ENCODE measurements around the gene PPM1A. TPM values are rescaled to one million over a fixed set of nuclear protein-coding genes. Genes with fewer than 3 reads are reported as not detected.

Gene PPM1A
- total RNA-seq, 1 donor from 2014 or later: 26.1 TPM

DNA sequence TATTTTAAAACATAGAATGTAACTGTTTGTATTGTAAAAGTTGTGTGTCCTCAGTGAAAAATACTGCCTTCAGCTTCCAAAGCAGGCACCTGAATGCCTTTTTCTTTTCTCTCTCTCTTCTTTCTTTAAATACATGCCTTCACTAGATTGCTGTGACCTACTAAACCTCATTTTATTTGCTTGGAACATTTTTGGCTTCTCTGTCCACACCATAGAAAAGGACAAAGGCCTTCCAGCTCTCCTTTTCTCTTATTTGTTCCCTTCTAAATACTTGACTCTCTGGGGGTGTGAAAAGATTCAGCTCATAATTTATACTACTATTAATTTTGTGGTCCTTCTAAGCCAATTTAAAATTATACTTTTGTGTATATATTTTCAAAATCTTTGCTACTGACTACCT is 38.4 kb downstream of the PPM1A start:
- no peak for DNase-seq (ENCODE audit: low read depth)
- TF ChIP-seq, protein P1, sequence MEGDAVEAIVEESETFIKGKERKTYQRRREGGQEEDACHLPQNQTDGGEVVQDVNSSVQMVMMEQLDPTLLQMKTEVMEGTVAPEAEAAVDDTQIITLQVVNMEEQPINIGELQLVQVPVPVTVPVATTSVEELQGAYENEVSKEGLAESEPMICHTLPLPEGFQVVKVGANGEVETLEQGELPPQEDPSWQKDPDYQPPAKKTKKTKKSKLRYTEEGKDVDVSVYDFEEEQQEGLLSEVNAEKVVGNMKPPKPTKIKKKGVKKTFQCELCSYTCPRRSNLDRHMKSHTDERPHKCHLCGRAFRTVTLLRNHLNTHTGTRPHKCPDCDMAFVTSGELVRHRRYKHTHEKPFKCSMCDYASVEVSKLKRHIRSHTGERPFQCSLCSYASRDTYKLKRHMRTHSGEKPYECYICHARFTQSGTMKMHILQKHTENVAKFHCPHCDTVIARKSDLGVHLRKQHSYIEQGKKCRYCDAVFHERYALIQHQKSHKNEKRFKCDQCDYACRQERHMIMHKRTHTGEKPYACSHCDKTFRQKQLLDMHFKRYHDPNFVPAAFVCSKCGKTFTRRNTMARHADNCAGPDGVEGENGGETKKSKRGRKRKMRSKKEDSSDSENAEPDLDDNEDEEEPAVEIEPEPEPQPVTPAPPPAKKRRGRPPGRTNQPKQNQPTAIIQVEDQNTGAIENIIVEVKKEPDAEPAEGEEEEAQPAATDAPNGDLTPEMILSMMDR (IDR thresholded peaks at IDR 0.05; ENCODE audit: insufficient read depth, low read length, poor library complexity, severe bottlenecking): no peak
- Histone ChIP-seq H3K4me3 (ENCODE audit: low read depth, low read length) (no peak overlapping the region), H3K27me3 (ENCODE audit: control insufficient read depth, insufficient read depth, low read length) (no peaks in the 10 kb centered on the region), H3K36me3 (ENCODE audit: control insufficient read depth, insufficient read depth, low read length) (no peaks in the 10 kb centered on the region)

DNA sequence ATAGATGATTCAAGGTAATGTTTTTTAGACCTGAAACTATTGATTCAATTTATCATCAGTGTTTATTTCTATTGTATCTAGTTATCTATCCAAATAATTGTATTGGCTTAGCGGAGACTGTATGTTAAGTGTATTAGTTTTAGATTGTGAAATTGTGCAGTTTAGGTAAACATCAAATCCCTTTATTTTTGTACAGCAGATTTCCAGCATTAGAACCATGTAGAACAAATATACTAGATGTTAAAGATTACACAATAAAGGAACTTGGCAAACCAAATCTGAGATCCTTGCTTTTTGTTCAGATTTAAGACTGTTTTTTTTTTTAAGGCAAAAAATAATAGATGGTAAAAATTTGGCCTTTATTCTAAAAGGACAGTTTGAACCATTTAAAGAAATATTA is 39.3 kb downstream of the PPM1A start:
- Histone ChIP-seq H3K4me3 (ENCODE audit: low read depth, low read length) (no peak overlapping the region), H3K27me3 (ENCODE audit: control insufficient read depth, insufficient read depth, low read length) (no peaks in the 10 kb centered on the region), H3K36me3 (ENCODE audit: control insufficient read depth, insufficient read depth, low read length) (no peaks in the 10 kb centered on the region)
- DNase-seq (ENCODE audit: low read depth): no peak
- TF ChIP-seq, protein P1 (IDR thresholded peaks at IDR 0.05; ENCODE audit: insufficient read depth, low read length, poor library complexity, severe bottlenecking): no peak

DNA sequence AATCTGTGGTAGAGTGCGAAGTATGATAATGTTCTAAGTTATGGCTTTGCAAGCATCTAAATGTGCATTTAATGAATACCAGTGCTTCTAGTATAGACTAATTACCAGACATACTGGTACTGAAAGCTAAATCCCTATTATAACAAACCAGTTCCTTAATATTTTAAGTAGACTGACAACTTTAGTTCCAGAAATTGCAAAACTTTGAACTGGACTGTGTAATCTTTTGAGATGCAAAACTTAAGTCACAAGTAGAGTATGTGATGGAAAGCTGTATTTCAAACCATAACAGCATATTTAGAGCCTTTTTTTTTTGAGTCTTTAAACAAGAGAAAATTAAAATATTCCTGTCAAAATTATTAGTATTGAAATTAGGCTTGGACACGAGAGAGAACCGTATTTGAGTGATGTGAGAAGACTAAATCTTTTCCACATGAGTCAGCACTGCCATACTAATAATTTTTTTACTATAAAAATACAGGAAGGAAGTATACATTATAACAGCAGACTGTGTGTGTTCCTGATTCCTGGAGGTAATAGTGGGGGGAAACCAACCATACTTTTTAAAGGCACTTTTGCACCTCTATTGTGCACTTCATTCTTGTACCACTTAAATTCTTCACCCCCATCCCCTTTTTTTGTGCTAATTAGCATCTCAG is 45.5 kb downstream of the PPM1A start:
- H3K27me3 ChIP-seq (ENCODE audit: control insufficient read depth, insufficient read depth, low read length): no peaks in the 10 kb centered on the region
- H3K36me3 ChIP-seq (ENCODE audit: control insufficient read depth, insufficient read depth, low read length): no peaks in the 10 kb centered on the region

DNA sequence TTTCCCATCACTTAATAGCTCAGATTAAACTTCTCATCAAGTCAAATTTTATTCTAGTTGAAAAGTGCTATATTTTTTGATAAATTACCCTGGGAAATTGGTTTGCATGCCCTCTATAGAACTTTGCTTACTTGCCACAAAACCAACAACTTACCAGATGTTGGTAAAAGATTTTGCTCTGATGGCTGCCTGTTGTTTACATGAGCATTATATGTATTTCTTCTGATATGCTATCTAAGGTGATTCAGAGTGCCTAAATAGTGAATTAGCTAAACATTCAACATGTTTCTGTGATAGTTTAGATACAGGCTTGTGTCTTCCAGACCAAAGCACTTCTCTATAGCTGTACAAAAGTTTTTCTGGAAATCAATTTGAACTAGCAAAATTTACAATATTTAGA is 51.0 kb downstream of the PPM1A start:
- H3K4me3 ChIP-seq (ENCODE audit: low read depth, low read length): no peak overlapping the region
- no peaks in the 10 kb centered on the region for H3K27me3 ChIP-seq (ENCODE audit: control insufficient read depth, insufficient read depth, low read length)
- TF ChIP-seq, protein P1 (IDR thresholded peaks at IDR 0.05; ENCODE audit: insufficient read depth, low read length, poor library complexity, severe bottlenecking): no peak
- DNase-seq (ENCODE audit: low read depth): no peak
- no peaks in the 10 kb centered on the region for H3K36me3 ChIP-seq (ENCODE audit: control insufficient read depth, insufficient read depth, low read length)

More for the DNA sequence above, 45.5 kb downstream of the PPM1A start:
- TF ChIP-seq, protein P1 (IDR thresholded peaks at IDR 0.05; ENCODE audit: insufficient read depth, low read length, poor library complexity, severe bottlenecking): no peak
- DNase-seq (ENCODE audit: low read depth): no peak
- no peak overlapping the region for H3K4me3 ChIP-seq (ENCODE audit: low read depth, low read length)

DNA sequence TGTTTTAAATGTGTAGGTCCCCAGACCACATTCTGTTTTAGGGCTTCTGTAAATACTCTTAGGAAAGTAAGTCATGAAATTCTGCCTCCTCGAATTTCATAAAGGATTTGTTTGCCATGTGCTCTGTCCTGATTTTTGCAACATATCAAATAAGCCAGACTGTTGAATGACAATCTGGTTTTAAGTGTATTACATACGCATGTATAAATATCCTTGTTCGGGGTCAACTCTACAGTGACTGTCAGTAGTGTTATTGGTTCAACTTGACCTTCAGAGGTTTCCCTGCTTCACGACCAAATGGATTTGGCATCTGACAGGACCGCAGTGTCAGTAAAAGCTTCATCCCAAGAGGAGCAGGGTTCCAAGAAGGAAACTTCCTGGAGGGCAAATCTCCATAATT is 52.7 kb downstream of the PPM1A start:
- TF ChIP-seq, protein P1 (IDR thresholded peaks at IDR 0.05; ENCODE audit: insufficient read depth, low read length, poor library complexity, severe bottlenecking): no peak
- DNase-seq (ENCODE audit: low read depth): no peak
- Histone ChIP-seq H3K27me3 (ENCODE audit: control insufficient read depth, insufficient read depth, low read length) (no peaks in the 10 kb centered on the region), H3K36me3 (ENCODE audit: control insufficient read depth, insufficient read depth, low read length) (no peaks in the 10 kb centered on the region), H3K4me3 (ENCODE audit: low read depth, low read length) (no peak overlapping the region)

DNA sequence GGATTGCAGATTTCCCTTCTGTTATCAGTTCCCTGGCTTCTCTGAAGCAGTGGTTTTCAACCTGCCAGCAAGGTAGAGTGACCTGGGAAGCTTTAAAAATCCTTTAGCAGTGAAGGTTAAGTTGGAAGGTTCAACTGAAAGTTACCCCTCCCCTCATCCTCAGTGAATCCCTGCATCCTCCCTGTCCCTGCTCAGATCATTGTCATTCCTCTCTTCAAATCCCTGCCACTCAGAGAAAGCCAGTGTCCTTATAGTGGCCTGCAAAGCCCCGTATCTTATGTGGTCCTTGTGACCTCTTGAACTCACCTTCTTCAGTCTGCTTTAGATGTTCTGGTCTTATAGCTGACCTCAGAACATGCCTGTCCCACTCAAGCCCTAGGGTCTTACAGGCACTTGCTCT is 53.6 kb downstream of the PPM1A start:
- TF ChIP-seq, protein P1 (IDR thresholded peaks at IDR 0.05; ENCODE audit: insufficient read depth, low read length, poor library complexity, severe bottlenecking): no peak
- Histone ChIP-seq H3K4me3 (ENCODE audit: low read depth, low read length) (no peak overlapping the region), H3K27me3 (ENCODE audit: control insufficient read depth, insufficient read depth, low read length) (no peaks in the 10 kb centered on the region), H3K36me3 (ENCODE audit: control insufficient read depth, insufficient read depth, low read length) (no peaks in the 10 kb centered on the region)
- DNase-seq (ENCODE audit: low read depth): no peak
